Measurements from ENCODE around the gene SLC25A19. TPM values are rescaled to one million over a fixed set of nuclear protein-coding genes. Genes with fewer than 3 reads are reported as not detected.
A peak's percentile ranks its signal among the peaks of the same experiment; 100 is the strongest.

SLC25A19 gene
- total and polyA plus RNA-seq, 9 of the 15 experiments (the other 6 are each of a cell fraction or from before 2014, with no cell fraction given): 33.4 to 76.6 (median 55.3) TPM

- H3K27ac ChIP-seq (ENCODE audit: extremely low read depth, low read depth, low read length): no peak overlapping the region
- in situ Hi-C loops (cut with MboI): no loop called here
- H3K27me3 ChIP-seq (ENCODE audit: control insufficient read depth in 2 of 2, insufficient read depth in 2 of 2, low read length in 2 of 2): no peaks in the 10 kb centered on the region
- peak overlapping the region in 1 of 2 experiments; percentile 35; a peak in 1 of 4 replicates for H3K9ac ChIP-seq (ENCODE audit: insufficient read depth in 1 of 2, low read depth in 2 of 2, low read length in 2 of 2)
- H3K9me3 ChIP-seq (replicated peaks; ENCODE audit: control insufficient read depth, insufficient read depth, low read depth, low read length): no peaks in the 10 kb centered on the region
- peaks cover 2% of the 10 kb centered on the region for H3K9me1 ChIP-seq (ENCODE audit: control insufficient read depth, insufficient read depth, low read length)
- no peak overlapping the region for H3K4me2 ChIP-seq (ENCODE audit: insufficient read depth, low read length)
- DNase-seq (ENCODE audit: extremely low read depth in 1 of 4, low spot score in 3 of 4) (no peak), ATAC-seq (no peak), FAIRE-seq (no peak)
- H3K4me3 ChIP-seq: no peak overlapping the region
- no TSS peak for BruUV-seq (replicated peaks)
- peaks cover 0 to 12% of the 10 kb centered on the region in 2 experiments; a peak in 2 of 5 replicates for H3K4me1 ChIP-seq (replicated peaks in 1 of 2; ENCODE audit: control insufficient read depth in 2 of 2, insufficient read depth in 2 of 2, low read length in 2 of 2)
- POLR2A ChIA-PET: interaction anchor here (0.6 to 6.5 kb wide), 3 partner anchors 9 to 28 kb away, joined by 3 to 85 read pairs (median 9); partner anchors contain the start of genes GGA3 and MRPS7
- CTCF ChIA-PET (ENCODE audit: low intra/inter-chr PET ratio): no interaction called here
- intact Hi-C loops (cut with micrococcal nuclease): no loop called here
- TF ChIP-seq ZNF717 (CRISPR knock-in tag; IDR thresholded peaks at IDR 0.05) (no peak), ELF4 (CRISPR knock-in tag; IDR thresholded peaks at IDR 0.05) (0 out of 2 replicates have a peak, but pooled peaks have one; percentile 61)
- 0 out of 2 replicates have a peak, but pooled peaks cover 4% of the 10 kb centered on the region for H4K20me1 ChIP-seq (replicated peaks; ENCODE audit: control insufficient read depth, insufficient read depth, low read length)
- WGBS (ENCODE audit: insufficient coverage, low coverage, missing lambda C conversion rate): 76% methylated on average over 7 of the region's 8 CpGs
- H3K79me2 ChIP-seq (ENCODE audit: control insufficient read depth, insufficient read depth, low read length): peaks cover 50% of the 10 kb centered on the region
- H2AFZ ChIP-seq (ENCODE audit: low read depth, low read length): no peak overlapping the region
- peaks cover 8% of the 10 kb centered on the region; the same call in 1 of the 3 replicates for H3K36me3 ChIP-seq (ENCODE audit: control insufficient read depth, insufficient read depth, low read length)
Measured at GRCh38 chr17:75252039-75252816, 37.0 kb downstream of the SLC25A19 start.

DNA sequence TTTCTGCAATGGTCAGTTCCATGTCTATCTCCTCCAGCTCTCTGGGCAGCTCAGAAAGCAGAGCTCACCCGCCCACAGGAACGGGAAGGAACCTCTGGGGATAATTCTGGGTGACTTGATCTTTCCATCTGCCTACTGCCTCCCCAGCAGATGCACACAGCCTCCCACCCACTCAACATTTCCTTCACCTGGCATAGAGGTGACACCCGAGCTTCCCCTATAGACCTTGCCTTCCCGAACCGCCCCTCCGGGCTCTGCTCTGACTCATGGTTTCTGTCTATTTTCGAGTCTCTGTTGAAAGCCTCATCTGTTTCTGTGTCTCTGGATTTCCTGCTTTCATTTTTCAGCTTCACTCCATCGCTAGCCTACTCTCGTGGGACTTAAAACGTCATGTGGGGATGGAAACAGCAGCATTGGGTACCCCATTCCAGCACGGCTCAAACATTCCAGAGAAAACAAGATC, 39.2 kb downstream of the SLC25A19 start:
- ATAC-seq (peak; percentile 45; the same call in 2 of the 3 replicates), DNase-seq (ENCODE audit: extremely low read depth in 1 of 4, low spot score in 3 of 4) (peak in 1 of 4 experiments; percentile 23), FAIRE-seq (no peak)
- H3K79me2 ChIP-seq (ENCODE audit: control insufficient read depth, insufficient read depth, low read length): peaks cover 47% of the 10 kb centered on the region
- H3K4me3 ChIP-seq: no peak overlapping the region
- H3K4me2 ChIP-seq (ENCODE audit: insufficient read depth, low read length): no peak overlapping the region
- H3K9ac ChIP-seq (ENCODE audit: insufficient read depth in 1 of 2, low read depth in 2 of 2, low read length in 2 of 2): 0 out of 4 replicates have a peak overlapping the region, but pooled peaks of 1 of the 2 experiments have one; percentile 27
- H2AFZ ChIP-seq (ENCODE audit: low read depth, low read length): no peak overlapping the region
- peaks cover 5 to 22% of the 10 kb centered on the region in 2 experiments; a peak in 4 of 5 replicates for H3K4me1 ChIP-seq (replicated peaks in 1 of 2; ENCODE audit: control insufficient read depth in 2 of 2, insufficient read depth in 2 of 2, low read length in 2 of 2)
- no peaks in the 10 kb centered on the region for H3K27me3 ChIP-seq (ENCODE audit: control insufficient read depth in 2 of 2, insufficient read depth in 2 of 2, low read length in 2 of 2)
- peaks cover 2% of the 10 kb centered on the region for H3K9me1 ChIP-seq (ENCODE audit: control insufficient read depth, insufficient read depth, low read length)
- no peaks in the 10 kb centered on the region for H3K9me3 ChIP-seq (replicated peaks; ENCODE audit: control insufficient read depth, insufficient read depth, low read depth, low read length)
- TF ChIP-seq RFX5 (IDR thresholded peaks at IDR 0.05; ENCODE audit: low read depth, low read length) (no peak), EGR1 (conservative IDR thresholded peaks at IDR 0.05) (peak; percentile 35; the same call in 1 of the 2 replicates)
- 60% methylated on average over 11 of the region's 11 CpGs for WGBS (ENCODE audit: insufficient coverage, low coverage, missing lambda C conversion rate)
- intact Hi-C loops (cut with micrococcal nuclease) (no loop called here), in situ Hi-C loops (cut with MboI) (no loop called here)
- ChIA-PET POLR2A (interaction anchor here (0.7 to 6.5 kb wide), 5 partner anchors 8 to 126 kb away, joined by 3 to 85 read pairs (median 3); partner anchors contain the start of genes GGA3 and MRPS7), CTCF (ENCODE audit: low intra/inter-chr PET ratio) (no interaction called here)
- no TSS peak for BruUV-seq (replicated peaks)
- no peak overlapping the region for H3K27ac ChIP-seq (ENCODE audit: extremely low read depth, low read depth, low read length)
- peaks cover 4% of the 10 kb centered on the region; the same call in 1 of the 2 replicates for H4K20me1 ChIP-seq (replicated peaks; ENCODE audit: control insufficient read depth, insufficient read depth, low read length)
- H3K36me3 ChIP-seq (ENCODE audit: control insufficient read depth, insufficient read depth, low read length): peaks cover 26% of the 10 kb centered on the region; the same call in 2 of the 3 replicates
